ENCODE results near the gene CD7.

GRCh38 chr17:82353484-82353883 lies 36.1 kb upstream of the CD7 start:
- no peak for TF ChIP-seq CTCF (IDR thresholded peaks at IDR 0.05; ENCODE audit: insufficient read depth, low read length, poor library complexity, severe bottlenecking)
- no peak for TF ChIP-seq EZH2phosphoT487 (conservative IDR thresholded peaks at IDR 0.05; ENCODE audit: low read length)

Measured in SU-DHL-6 (cell line).